HepG2 (cell line): ENCODE data around the gene TTC39B. TPM values are rescaled to one million over a fixed set of nuclear protein-coding genes. Genes with fewer than 3 reads are reported as not detected.

ENCODE experiments used
- AKAP8 ChIP-seq: sonication (generic); formaldehyde crosslinking; IDR thresholded peaks from 2 replicates; pipeline ENCODE4 v1.5.1; 2020; ENCODE audit warnings: mild to moderate bottlenecking, missing genetic modification reagents
- CEBPG ChIP-seq: IDR thresholded peaks from 2 replicates; pipeline ENCODE4 v1.6.1; 2016
- CTCF ChIP-seq: sonication (generic); formaldehyde crosslinking; IDR thresholded peaks from 2 replicates; pipeline ENCODE4 v1.5.0; 2020; ENCODE audit warnings: mild to moderate bottlenecking, missing genetic modification reagents, moderate library complexity
- ERF ChIP-seq: IDR thresholded peaks from 2 replicates; pipeline ENCODE4 v1.6.1; 2018; ENCODE audit warnings: missing biosample characterization, missing genetic modification reagents
- HBP1 ChIP-seq: IDR thresholded peaks from 2 replicates; pipeline ENCODE4 v1.6.1; 2016; ENCODE audit warnings: low read depth, control low read depth
- NAIF1 ChIP-seq: sonication (generic); formaldehyde crosslinking; IDR thresholded peaks from 2 replicates; pipeline ENCODE4 v1.5.0; 2020; ENCODE audit warnings: mild to moderate bottlenecking, missing genetic modification reagents, borderline replicate concordance
- NFIB ChIP-seq: sonication (generic); formaldehyde crosslinking; IDR thresholded peaks from 2 replicates; pipeline ENCODE4 v1.9.0; 2021; ENCODE audit warnings: missing genetic modification reagents, mild to moderate bottlenecking, borderline replicate concordance
- PBX2 ChIP-seq: IDR thresholded peaks from 2 replicates; pipeline ENCODE4 v1.6.1; 2016; ENCODE audit warnings: control low read depth
- PCBP2 ChIP-seq: fragments of 200-400 bp; formaldehyde crosslinking; optimal IDR thresholded peaks from 2 replicates; pipeline ENCODE3; 2018; ENCODE audit warnings: low read length, low read depth; ENCODE audit not compliant: poor library complexity, severe bottlenecking
- RBM22 ChIP-seq: fragments of 200-400 bp; formaldehyde crosslinking; optimal IDR thresholded peaks from 2 replicates; pipeline ENCODE3; 2017; ENCODE audit warnings: mild to moderate bottlenecking, low read length, moderate library complexity
- REPIN1 ChIP-seq: sonication (generic); formaldehyde crosslinking; IDR thresholded peaks from 2 replicates; pipeline ENCODE4 v1.8.0; 2022; ENCODE audit warnings: missing genetic modification reagents, low read depth, mild to moderate bottlenecking, borderline replicate concordance
- RXRB ChIP-seq: IDR thresholded peaks from 2 replicates; pipeline ENCODE4 v1.6.1; 2016; ENCODE audit warnings: borderline replicate concordance, missing genetic modification reagents, missing compliant biosample characterization
- THAP7 ChIP-seq: sonication (generic); formaldehyde crosslinking; IDR thresholded peaks from 2 replicates; pipeline ENCODE4 v1.8.1; 2023; ENCODE audit warnings: mild to moderate bottlenecking, missing genetic modification reagents
- THRA ChIP-seq: sonication (generic); formaldehyde crosslinking; IDR thresholded peaks from 2 replicates; pipeline ENCODE4 v1.4.0; 2020; ENCODE audit warnings: missing genetic modification reagents, borderline replicate concordance
- TOPORS ChIP-seq: sonication (generic); formaldehyde crosslinking; IDR thresholded peaks from 2 replicates; pipeline ENCODE4 v1.8.0; 2023; ENCODE audit warnings: mild to moderate bottlenecking, missing genetic modification reagents
- YY1 ChIP-seq: IDR thresholded peaks from 2 replicates; pipeline ENCODE4 v1.6.1; 2011; ENCODE audit warnings: low read length, low read depth, moderate library complexity, mild to moderate bottlenecking; ENCODE audit not compliant: insufficient read depth, insufficient replicate concordance
- ZBTB7A ChIP-seq: sonication (generic); formaldehyde crosslinking; IDR thresholded peaks from 2 replicates; pipeline ENCODE4 v1.8.0; 2022; ENCODE audit warnings: mild to moderate bottlenecking, missing genetic modification reagents
- ZMYM2 ChIP-seq: sonication (generic); formaldehyde crosslinking; IDR thresholded peaks from 2 replicates; pipeline ENCODE4 v1.8.0; 2022; ENCODE audit warnings: mild to moderate bottlenecking, missing genetic modification reagents
- ZNF225 ChIP-seq: sonication (generic); formaldehyde crosslinking; IDR thresholded peaks from 2 replicates; pipeline ENCODE4 v1.4.0; 2020; ENCODE audit warnings: mild to moderate bottlenecking, missing genetic modification reagents
- ZNF296 ChIP-seq: sonication (generic); formaldehyde crosslinking; conservative IDR thresholded peaks from 2 replicates; pipeline ENCODE4 v1.5.0; 2020; ENCODE audit warnings: mild to moderate bottlenecking, missing genetic modification reagents
- ZNF768 ChIP-seq: sonication (generic); formaldehyde crosslinking; IDR thresholded peaks from 2 replicates; pipeline ENCODE4 v1.4.0; 2020; ENCODE audit warnings: missing genetic modification reagents
- ZNF770 ChIP-seq: sonication (generic); formaldehyde crosslinking; IDR thresholded peaks from 2 replicates; pipeline ENCODE4 v1.5.0; 2020; ENCODE audit warnings: mild to moderate bottlenecking, missing genetic modification reagents
- polyA plus RNA-seq, 8 experiments: library from polyadenylated mRNA; depleted of rRNA in 3 of 8; stranded (reverse) in 7 of 8; unstranded in 1 of 8; fragments of >200 nt; fragmentation: Illumina TruSeq in 4 of 8; extraction: Trizol in 4 of 8; gene quantifications; 2 replicates each; pipeline versions ENCODE4 v1.2.1 to v1.2.3, GENCODE V29; 2011 to 2016; ENCODE audit warnings: low read depth in 4 of 8, missing spikeins in 1 of 8, mixed read lengths in 1 of 8; ENCODE audit not compliant: insufficient read depth in 1 of 8
- total RNA-seq, 5 experiments: library from RNA; depleted of rRNA; stranded (reverse); fragments of >200 nt; fragmentation: Illumina TruSeq; extraction: Trizol; gene quantifications; 2 replicates each; pipeline ENCODE4 v1.2.3, GENCODE V29; 2016; ENCODE audit warnings: low read depth in 1 of 5

Gene TTC39B
- total and polyA plus RNA-seq, 2 of the 13 experiments (the other 11 are each of a cell fraction or from before 2014, with no cell fraction given), result 14.3 to 19.4 TPM

GRCh38 chr9:15211160-15211814 is 95.7 kb downstream of the TTC39B start (continued):
- TF ChIP-seq THRA (CRISPR knock-in tag) (no peak), NAIF1 (CRISPR knock-in tag) (no peak), RBM22 (peak; percentile 38), ZNF225 (CRISPR knock-in tag) (no peak), ZNF768 (CRISPR knock-in tag) (no peak), HBP1 (no peak), CEBPG (CRISPR knock-in tag) (peak; percentile 37; the same call in 1 of the 2 replicates), RXRB (peak; percentile 15; the same call in 1 of the 2 replicates), PCBP2 (no peak), AKAP8 (CRISPR knock-in tag) (no peak), CTCF (CRISPR knock-in tag) (peak; percentile 81), NFIB (no peak), THAP7 (CRISPR knock-in tag) (no peak), YY1 (no peak), ZNF770 (CRISPR knock-in tag) (no peak), TOPORS (no peak), PBX2 (no peak), ZMYM2 (no peak), ZBTB7A (CRISPR knock-in tag) (no peak), ZNF296 (CRISPR knock-in tag) (no peak), ERF (CRISPR knock-in tag) (no peak), REPIN1 (no peak)
